Measurements from ENCODE around the gene NLGN3.

NLGN3 gene

GRCh38 chrX:71215338-71215912 is 70.8 kb downstream of the NLGN3 start:
- TF ChIP-seq CTCF (IDR thresholded peaks at IDR 0.05; ENCODE audit: extremely low read depth, missing control alignments) = no peak
- DNase-seq (ENCODE audit: low spot score) = no peak

- no peak for DNase-seq (ENCODE audit: low spot score)
These were observed 71.8 kb downstream of the NLGN3 start for GRCh38 chrX:71216485-71216884.

DNA sequence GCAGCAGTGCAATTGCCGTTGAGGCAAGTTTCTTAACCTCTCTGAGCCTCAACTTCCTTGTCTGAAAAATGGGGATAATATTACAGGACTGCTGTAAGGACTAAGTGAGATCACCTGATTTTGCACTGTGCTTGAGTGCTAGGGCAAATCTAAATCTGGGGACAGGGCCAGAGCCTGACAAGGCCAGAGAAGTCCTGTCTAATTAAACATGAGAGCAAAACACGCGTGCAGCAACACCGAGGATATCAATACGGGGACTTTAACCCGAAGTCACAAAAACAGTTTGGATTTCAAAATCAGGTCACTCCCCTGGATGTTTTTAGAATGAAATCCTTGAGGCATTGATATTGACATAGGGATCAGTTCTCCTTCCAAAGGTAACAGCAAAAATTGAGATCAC is 72.7 kb downstream of the NLGN3 start:
- no peak for DNase-seq (ENCODE audit: low spot score)
- TF ChIP-seq CTCF (IDR thresholded peaks at IDR 0.05; ENCODE audit: extremely low read depth, missing control alignments) = no peak

More at GRCh38 chrX:71216485-71216884, 71.8 kb downstream of the NLGN3 start:
- no peak for TF ChIP-seq CTCF (IDR thresholded peaks at IDR 0.05; ENCODE audit: extremely low read depth, missing control alignments)
